HG03378 (cell line): ENCODE results near the gene ATP8B1.
"Not testable (repeated sequence)": the region's sequence is repeated elsewhere in the genome, so short reads cannot be mapped to it uniquely, and the experiment has no call there.

Experiments
- ATAC-seq: cut with Tn5 transposase; IDR thresholded peaks from one replicate; pipeline ENCODE4 v1.9.1; 2021; ENCODE audit warnings: mild to moderate bottlenecking, moderate library complexity; ENCODE audit not compliant: unreplicated experiment

The ATP8B1 gene

GRCh38 chr18:57803103-57803969 is at the start of gene ATP8B1:
TSS of gene ATP8B1 (minus strand) at chr18:57803315. CDS start at chr18:57731807, 71,508 bp downstream.
- ATAC-seq: no peak

- ATAC-seq: no peak
These were observed 46.9 kb upstream of the ATP8B1 start for GRCh38 chr18:57850063-57850462.

GRCh38 chr18:57848374-57848773 is 45.3 kb upstream of the ATP8B1 start:
- not testable (repeated sequence) for ATAC-seq

- ATAC-seq: not testable (repeated sequence)
These were observed 44.3 kb upstream of the ATP8B1 start for GRCh38 chr18:57847431-57847830.

- ATAC-seq: no peak
These were observed 43.1 kb upstream of the ATP8B1 start for GRCh38 chr18:57846258-57846657.

- no peak for ATAC-seq
These were observed 42.5 kb upstream of the ATP8B1 start for GRCh38 chr18:57845605-57846074.

- no peak for ATAC-seq
These were observed 41.2 kb upstream of the ATP8B1 start for GRCh38 chr18:57844319-57844718.

GRCh38 chr18:57843386-57843785 is 40.3 kb upstream of the ATP8B1 start:
- ATAC-seq: no peak

GRCh38 chr18:57841568-57841967 is 38.5 kb upstream of the ATP8B1 start:
- ATAC-seq: peak; percentile 55

GRCh38 chr18:57839942-57840381 is 36.8 kb upstream of the ATP8B1 start:
- no peak for ATAC-seq

- ATAC-seq: peak; percentile 89
These were observed 34.9 kb upstream of the ATP8B1 start for GRCh38 chr18:57837917-57838548.

- ATAC-seq: no peak
These were observed 33.4 kb upstream of the ATP8B1 start for GRCh38 chr18:57836557-57836956.

- ATAC-seq: no peak
These were observed 32.8 kb upstream of the ATP8B1 start for GRCh38 chr18:57835904-57836303.

- no peak for ATAC-seq
These were observed 31.5 kb upstream of the ATP8B1 start for GRCh38 chr18:57834616-57835015.

- ATAC-seq: peak; percentile 40
These were observed 30.5 kb upstream of the ATP8B1 start for GRCh38 chr18:57833441-57834101.

GRCh38 chr18:57832730-57833129 is 29.6 kb upstream of the ATP8B1 start:
- no peak for ATAC-seq

- no peak for ATAC-seq
These were observed 28.7 kb upstream of the ATP8B1 start for GRCh38 chr18:57831597-57832377.

GRCh38 chr18:57827646-57828045 is 24.5 kb upstream of the ATP8B1 start:
- ATAC-seq: no peak

- ATAC-seq: no peak
These were observed 23.1 kb upstream of the ATP8B1 start for GRCh38 chr18:57826252-57826651.

- not testable (repeated sequence) for ATAC-seq
These were observed 17.5 kb upstream of the ATP8B1 start for GRCh38 chr18:57820583-57820982.
